H9 (cell line): ENCODE results near the gene TRAK1. TPM values are rescaled to one million over a fixed set of nuclear protein-coding genes. Genes with fewer than 3 reads are reported as not detected.

Source experiments
- DNase-seq: peaks from one replicate; pipeline ENCODE4 v3.0.0-alpha.2; 2017
- H2AFZ ChIP-seq: one replicate; pipeline ENCODE4 v1.6.1; 2013; ENCODE audit warnings: mild to moderate bottlenecking, low read length, control low read depth, moderate library complexity
- H2AK5ac ChIP-seq: 2 replicates; pipeline ENCODE4 v1.6.1; 2013; ENCODE audit warnings: low read length, control low read depth, mixed read lengths; ENCODE audit not compliant: insufficient read length
- H2BK120ac ChIP-seq: one replicate; pipeline ENCODE4 v1.6.1; 2013; ENCODE audit warnings: low read depth, mild to moderate bottlenecking, low read length, control low read depth, inconsistent platforms; ENCODE audit not compliant: poor library complexity, severe bottlenecking
- H2BK12ac ChIP-seq: 2 replicates; pipeline ENCODE4 v1.6.1; 2013; ENCODE audit warnings: low read length, control low read depth, mixed read lengths, low read depth; ENCODE audit not compliant: insufficient read length
- H2BK15ac ChIP-seq: 2 replicates; pipeline ENCODE4 v1.6.1; 2013; ENCODE audit warnings: low read depth, low read length, control low read depth
- H2BK20ac ChIP-seq: one replicate; pipeline ENCODE4 v1.6.1; 2013; ENCODE audit warnings: low read depth, mild to moderate bottlenecking, low read length, control low read depth, inconsistent platforms; ENCODE audit not compliant: poor library complexity, severe bottlenecking
- H2BK5ac ChIP-seq: 2 replicates; pipeline ENCODE4 v1.6.1; 2013; ENCODE audit warnings: low read length, control low read depth, mixed read lengths; ENCODE audit not compliant: insufficient read length
- H3K14ac ChIP-seq: 2 replicates; pipeline ENCODE4 v1.6.1; 2013; ENCODE audit warnings: low read length, control low read depth; ENCODE audit not compliant: insufficient read depth
- H3K18ac ChIP-seq: 2 replicates; pipeline ENCODE4 v1.6.1; 2013; ENCODE audit warnings: low read depth, mild to moderate bottlenecking, mixed read lengths, low read length, control low read depth; ENCODE audit not compliant: insufficient read length
- H3K23ac ChIP-seq: 2 replicates; pipeline ENCODE4 v1.6.1; 2013; ENCODE audit warnings: low read length, control low read depth, mixed read lengths, low read depth; ENCODE audit not compliant: insufficient read length
- H3K23me2 ChIP-seq: 2 replicates; pipeline ENCODE4 v1.6.1; 2013; ENCODE audit warnings: low read depth, mild to moderate bottlenecking, mixed read lengths, low read length, control low read depth; ENCODE audit not compliant: insufficient read length, poor library complexity, severe bottlenecking
- H3K27ac ChIP-seq: 2 replicates; pipeline ENCODE4 v1.5.1; 2013; ENCODE audit warnings: low read length, control low read depth, mixed read lengths, low read depth; ENCODE audit not compliant: insufficient read length
- H3K27me3 ChIP-seq: 2 replicates; pipeline ENCODE4 v1.6.1; 2013; ENCODE audit warnings: low read length, control low read depth, inconsistent platforms; ENCODE audit not compliant: insufficient read depth
- H3K4ac ChIP-seq: 2 replicates; pipeline ENCODE4 v1.6.1; 2013; ENCODE audit warnings: low read depth, mild to moderate bottlenecking, control low read depth, inconsistent platforms, low read length, moderate library complexity
- H3K4me1 ChIP-seq: 2 replicates; pipeline ENCODE4 v1.6.1; 2013; ENCODE audit warnings: low read length, control low read depth, inconsistent platforms; ENCODE audit not compliant: insufficient read depth
- H3K4me2 ChIP-seq: 2 replicates; pipeline ENCODE4 v1.6.1; 2013; ENCODE audit warnings: low read length, control low read depth, mixed read lengths; ENCODE audit not compliant: insufficient read length, insufficient read depth
- H3K56ac ChIP-seq: 2 replicates; pipeline ENCODE4 v1.6.1; 2013; ENCODE audit warnings: low read depth, mild to moderate bottlenecking, mixed read lengths, low read length, control low read depth; ENCODE audit not compliant: insufficient read length
- H3K79me1 ChIP-seq: 2 replicates; pipeline ENCODE4 v1.6.1; 2013; ENCODE audit warnings: low read depth, mild to moderate bottlenecking, moderate library complexity, low read length, control low read depth, inconsistent platforms; ENCODE audit not compliant: insufficient read depth, poor library complexity, severe bottlenecking
- H3K79me2 ChIP-seq: 2 replicates; pipeline ENCODE4 v1.6.1; 2013; ENCODE audit warnings: low read length, control low read depth, inconsistent platforms; ENCODE audit not compliant: insufficient read depth
- H3K9ac ChIP-seq: 2 replicates; pipeline ENCODE4 v1.6.1; 2013; ENCODE audit warnings: low read length, control low read depth, mixed read lengths; ENCODE audit not compliant: insufficient read length; ENCODE audit errors: extremely low read depth
- H3K9me3 ChIP-seq: one replicate; pipeline ENCODE4 v1.6.1; 2013; ENCODE audit warnings: low read depth, low read length, inconsistent platforms; ENCODE audit not compliant: control insufficient read depth
- H3T11ph ChIP-seq: one replicate; pipeline ENCODE4 v1.6.1; 2013; ENCODE audit warnings: mild to moderate bottlenecking, low read length, control low read depth, inconsistent platforms
- H4K20me1 ChIP-seq: one replicate; pipeline ENCODE4 v1.6.1; 2013; ENCODE audit not compliant: control insufficient read depth, insufficient read length, insufficient read depth
- H4K5ac ChIP-seq: 2 replicates; pipeline ENCODE4 v1.6.1; 2013; ENCODE audit warnings: low read depth, mild to moderate bottlenecking, mixed read lengths, low read length, control low read depth; ENCODE audit not compliant: insufficient read length
- H4K8ac ChIP-seq: replicated peaks from 2 replicates; pipeline ENCODE4 v1.6.1; 2013; ENCODE audit warnings: low read length, control low read depth, mixed read lengths, low read depth; ENCODE audit not compliant: insufficient read length
- H4K91ac ChIP-seq: 2 replicates; pipeline ENCODE4 v1.6.1; 2013; ENCODE audit warnings: low read depth, mild to moderate bottlenecking, moderate library complexity, mixed read lengths, low read length, control low read depth; ENCODE audit not compliant: insufficient read length
- H3K27ac Mint-ChIP-seq, 3 experiments: 2 replicates in 2 of 3; 3 replicates in 1 of 3; pipeline ENCODE4 v1.8.0; 2020 to 2021; ENCODE audit warnings: mixed read lengths in 3 of 3, mild to moderate bottlenecking in 1 of 3, moderate library complexity in 1 of 3
- H3K27me3 Mint-ChIP-seq: 2 replicates; pipeline ENCODE4 v1.8.0; 2021; ENCODE audit warnings: low read depth, mild to moderate bottlenecking, moderate library complexity, mixed read lengths
- H3K36me3 Mint-ChIP-seq, 3 experiments: 2 replicates in 2 of 3; 3 replicates in 1 of 3; pipeline ENCODE4 v1.8.0; 2020 to 2021; ENCODE audit warnings: low read depth in 3 of 3, mixed read lengths in 3 of 3; ENCODE audit not compliant: insufficient read depth in 1 of 3
- H3K4me1 Mint-ChIP-seq, 2 experiments: 2 replicates each; pipeline ENCODE4 v1.8.0; 2020; ENCODE audit warnings: mixed read lengths in 2 of 2
- H3K4me3 Mint-ChIP-seq, 2 experiments: 2 replicates in 1 of 2; 3 replicates in 1 of 2; pipeline ENCODE4 v1.8.0; 2020 to 2021; ENCODE audit warnings: mild to moderate bottlenecking in 2 of 2, mixed read lengths in 2 of 2, moderate library complexity in 1 of 2
- H3K9me3 Mint-ChIP-seq, 2 experiments: 2 replicates in 1 of 2; 3 replicates in 1 of 2; pipeline ENCODE4 v1.8.0; 2020; ENCODE audit warnings: mild to moderate bottlenecking in 2 of 2, mixed read lengths in 2 of 2, moderate library complexity in 1 of 2
- WGBS: extraction: QIAGEN DNeasy Blood & Tissue Kit; methylation state at CpG from one replicate; pipeline ENCODE4 v1.1.7; 2013; ENCODE audit warnings: missing lambda C conversion rate, low lambda C conversion rate, mixed read lengths; ENCODE audit not compliant: insufficient read length; ENCODE audit errors: extremely low coverage; 5-methylcytosine and 5-hydroxymethylcytosine counted together
- total RNA-seq: library from RNA; stranded (reverse); gene quantifications from 2 replicates; pipeline ENCODE4 v1.2.1, GENCODE V29; 2021
- TF ChIP-seq, protein P1 (sequence below): fragments of 200-600 bp; sonication (generic); conservative IDR thresholded peaks from 3 replicates; pipeline ENCODE4 v1.8.0; 2021; ENCODE audit warnings: antibody characterized with exemption, mild to moderate bottlenecking

TRAK1 gene
- total RNA-seq, 1 experiment from 2014 or later = 34.2 TPM

DNA sequence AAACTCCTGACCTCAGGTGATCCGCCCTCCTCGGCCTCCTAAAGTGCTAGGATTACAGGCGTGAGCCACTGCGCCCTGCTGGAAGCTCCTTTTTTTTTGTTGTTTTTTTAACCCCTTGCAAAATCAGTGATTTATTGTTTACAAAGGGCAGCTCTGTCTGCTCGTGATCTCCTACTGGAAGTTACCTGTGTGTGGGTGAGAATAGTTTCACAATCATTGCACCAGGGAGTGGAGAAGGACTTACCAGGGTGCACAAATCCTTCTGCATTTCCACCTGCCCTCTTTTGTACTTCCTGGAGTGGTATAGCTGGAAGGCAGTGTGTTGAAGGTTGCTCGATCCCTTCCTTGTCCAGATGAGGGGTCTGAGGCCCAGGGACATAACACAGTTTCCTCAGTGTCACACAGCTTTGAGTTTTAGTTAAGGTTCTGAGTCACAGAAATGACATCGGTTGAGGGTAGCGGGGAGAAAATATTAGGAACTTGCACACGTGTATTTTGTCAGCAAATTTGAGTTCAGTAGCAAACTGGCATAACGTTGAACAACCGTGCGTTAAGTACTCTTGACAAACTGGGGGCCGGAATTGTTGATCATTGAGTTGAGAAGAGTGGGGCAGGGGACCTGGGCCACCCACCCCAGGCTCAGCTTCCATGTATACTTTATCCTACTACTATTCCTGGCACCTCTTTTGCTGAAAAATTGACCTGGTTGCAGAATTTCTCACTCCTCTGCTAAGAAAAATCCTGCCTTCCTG, 11.3 kb upstream of the TRAK1 start:
- TF ChIP-seq, protein P1, sequence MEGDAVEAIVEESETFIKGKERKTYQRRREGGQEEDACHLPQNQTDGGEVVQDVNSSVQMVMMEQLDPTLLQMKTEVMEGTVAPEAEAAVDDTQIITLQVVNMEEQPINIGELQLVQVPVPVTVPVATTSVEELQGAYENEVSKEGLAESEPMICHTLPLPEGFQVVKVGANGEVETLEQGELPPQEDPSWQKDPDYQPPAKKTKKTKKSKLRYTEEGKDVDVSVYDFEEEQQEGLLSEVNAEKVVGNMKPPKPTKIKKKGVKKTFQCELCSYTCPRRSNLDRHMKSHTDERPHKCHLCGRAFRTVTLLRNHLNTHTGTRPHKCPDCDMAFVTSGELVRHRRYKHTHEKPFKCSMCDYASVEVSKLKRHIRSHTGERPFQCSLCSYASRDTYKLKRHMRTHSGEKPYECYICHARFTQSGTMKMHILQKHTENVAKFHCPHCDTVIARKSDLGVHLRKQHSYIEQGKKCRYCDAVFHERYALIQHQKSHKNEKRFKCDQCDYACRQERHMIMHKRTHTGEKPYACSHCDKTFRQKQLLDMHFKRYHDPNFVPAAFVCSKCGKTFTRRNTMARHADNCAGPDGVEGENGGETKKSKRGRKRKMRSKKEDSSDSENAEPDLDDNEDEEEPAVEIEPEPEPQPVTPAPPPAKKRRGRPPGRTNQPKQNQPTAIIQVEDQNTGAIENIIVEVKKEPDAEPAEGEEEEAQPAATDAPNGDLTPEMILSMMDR = no peak
- Histone ChIP-seq H2BK5ac (no peak overlapping the region), H3K27me3 (no peaks in the 10 kb centered on the region), H3K9me3 (no peaks in the 10 kb centered on the region), H3K4ac (no peak overlapping the region), H3K4me1 (peaks cover 4% of the 10 kb centered on the region; the same call in 1 of the 2 replicates), H2BK12ac (no peak overlapping the region), H4K8ac (no peak overlapping the region), H3K56ac (no peak overlapping the region), H3T11ph (no peak overlapping the region), H3K23ac (no peak overlapping the region), H2AFZ (no peak overlapping the region), H3K79me2 (peaks cover 3% of the 10 kb centered on the region; the same call in 1 of the 2 replicates), H2BK15ac (no peak overlapping the region), H3K23me2 (no peaks in the 10 kb centered on the region), H3K27ac (no peak overlapping the region), H2BK120ac (no peak overlapping the region), H2BK20ac (no peak overlapping the region), H4K5ac (no peak overlapping the region), H2AK5ac (no peak overlapping the region), H4K91ac (no peak overlapping the region), H3K79me1 (peaks cover 3% of the 10 kb centered on the region), H3K18ac (no peak overlapping the region), H3K14ac (peak overlapping the region; percentile 8; the same call in 1 of the 2 replicates), H3K9ac (no peak overlapping the region), H3K4me2 (no peak overlapping the region), H4K20me1 (no peaks in the 10 kb centered on the region)
- no peak for DNase-seq
- no CpG with 5 or more reads among the region's 13 CpGs for WGBS
- Mint-ChIP-seq H3K27me3 (no peaks in the 10 kb centered on the region), H3K9me3 (peaks cover 16 to 21% of the 10 kb centered on the region in 2 experiments; a peak in 4 of 5 replicates), H3K36me3 (peaks cover 0 to 20% (median 7%) of the 10 kb centered on the region in 3 experiments; a peak in 4 of 7 replicates), H3K27ac (peak overlapping the region; percentile 47 to 88 (median 74)), H3K4me1 (peaks cover 18 to 30% of the 10 kb centered on the region in 2 experiments), H3K4me3 (no peak overlapping the region; a peak in 1 of 5 replicates)
